ENCODE results near the gene MRPL17.
"Not testable (repeated sequence)": the region's sequence is repeated elsewhere in the genome, so short reads cannot be mapped to it uniquely, and the experiment has no call there.

The MRPL17 gene

GRCh38 chr11:6682936-6683861 lies at the start of gene MRPL17:
TSS of gene MRPL17 (minus strand) at chr11:6683340. CDS start at chr11:6683296, 44 bp downstream.
- peak; percentile 100 for DNase-seq

- DNase-seq: no peak
Measured at GRCh38 chr11:6727971-6728760, 45.0 kb upstream of the MRPL17 start.

DNA sequence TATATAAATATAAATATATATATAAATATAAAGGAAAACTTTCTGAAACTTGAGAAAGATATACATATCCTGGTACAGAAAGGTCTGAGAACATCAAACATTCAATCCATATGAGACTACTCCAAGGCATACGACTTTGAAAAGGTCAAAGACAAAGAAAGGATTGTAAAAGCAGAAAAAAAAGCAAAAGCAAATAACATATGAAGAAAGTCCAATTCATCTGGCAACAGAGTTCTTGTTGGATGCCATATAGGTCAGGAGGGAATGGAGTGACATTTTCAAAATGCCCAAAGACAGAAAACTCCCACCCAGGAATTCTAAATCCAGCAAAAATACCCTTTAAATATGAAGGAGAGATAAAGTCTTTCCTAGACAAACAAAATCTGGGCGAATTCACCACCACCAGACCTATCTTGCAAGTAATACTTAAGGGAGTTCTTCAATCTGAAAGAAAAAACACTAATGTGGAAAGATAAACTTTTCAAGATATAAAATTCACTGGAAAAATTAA lies 42.3 kb upstream of the MRPL17 start:
- no peak for DNase-seq

GRCh38 chr11:6724013-6724412 lies 40.9 kb upstream of the MRPL17 start:
- no peak for DNase-seq

GRCh38 chr11:6721343-6721742 lies 38.2 kb upstream of the MRPL17 start:
- no peak for DNase-seq

DNA sequence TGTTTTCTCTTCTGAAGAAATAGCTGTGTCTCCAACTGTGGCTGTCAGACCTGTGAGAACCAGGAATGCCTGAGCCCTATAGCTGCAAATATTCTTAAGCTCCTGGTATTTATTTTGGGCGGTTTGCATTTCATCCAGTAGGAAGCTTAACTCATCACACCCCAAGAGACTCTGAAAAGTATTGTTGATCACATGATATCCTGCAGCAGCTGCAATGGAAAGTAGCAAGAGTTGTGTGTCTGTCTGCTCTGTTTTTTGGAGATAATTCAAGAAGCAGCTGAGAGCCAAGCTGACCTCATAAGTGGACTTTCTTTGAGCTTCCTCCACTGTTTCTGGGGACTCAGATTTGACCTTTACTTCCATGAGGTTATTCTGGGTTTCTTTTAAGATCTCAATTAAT lies 36.4 kb upstream of the MRPL17 start:
- DNase-seq: no peak

- DNase-seq: no peak
Measured at GRCh38 chr11:6717426-6717825, 34.3 kb upstream of the MRPL17 start.

GRCh38 chr11:6711552-6711951 lies 28.4 kb upstream of the MRPL17 start:
- DNase-seq: peak; percentile 35

GRCh38 chr11:6708876-6709275 lies 25.7 kb upstream of the MRPL17 start:
- no peak for DNase-seq

GRCh38 chr11:6705905-6706535 lies 22.9 kb upstream of the MRPL17 start:
- DNase-seq: peak; percentile 49

- DNase-seq: peak; percentile 44
Measured at GRCh38 chr11:6703247-6704063, 20.3 kb upstream of the MRPL17 start.

DNA sequence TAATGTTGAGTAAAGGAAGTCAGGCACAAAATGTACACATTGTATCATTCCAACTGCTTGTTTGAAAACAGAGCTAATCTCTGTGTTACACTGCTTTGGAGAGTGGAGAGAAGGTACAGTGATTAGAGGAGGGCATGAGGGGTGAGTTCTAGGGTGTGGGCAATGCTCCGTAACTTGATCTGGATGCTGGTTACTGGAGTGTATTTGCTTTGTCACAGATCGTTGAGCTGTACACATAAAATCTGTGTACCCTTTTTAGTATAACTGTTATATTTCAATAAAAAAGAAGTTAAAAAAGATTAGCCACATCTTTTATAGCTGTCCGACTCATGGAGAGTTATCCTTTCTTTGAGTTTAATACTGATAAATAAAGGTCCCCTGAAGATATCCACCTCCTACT lies 18.8 kb upstream of the MRPL17 start:
- DNase-seq: not testable (repeated sequence)

DNA sequence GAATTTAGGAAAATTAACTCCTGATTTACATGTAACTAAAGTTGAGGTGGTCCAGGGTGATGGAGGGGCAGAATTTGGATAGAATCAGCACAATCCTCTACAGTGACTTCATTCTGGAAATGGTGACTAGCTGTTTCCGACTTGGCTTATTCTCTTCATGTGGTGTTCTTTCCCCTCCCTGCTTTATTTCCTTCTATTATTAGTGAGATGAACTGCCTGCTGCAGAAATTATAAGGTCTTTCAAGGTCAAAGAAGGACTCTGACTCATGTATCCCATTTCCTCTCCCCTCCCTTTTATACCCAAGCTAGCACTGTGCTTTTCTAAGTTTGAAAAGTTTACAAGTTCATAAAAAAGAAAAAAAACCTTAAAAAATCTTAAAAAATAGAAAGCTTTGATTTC lies 12.2 kb upstream of the MRPL17 start:
- DNase-seq: peak; percentile 20

DNA sequence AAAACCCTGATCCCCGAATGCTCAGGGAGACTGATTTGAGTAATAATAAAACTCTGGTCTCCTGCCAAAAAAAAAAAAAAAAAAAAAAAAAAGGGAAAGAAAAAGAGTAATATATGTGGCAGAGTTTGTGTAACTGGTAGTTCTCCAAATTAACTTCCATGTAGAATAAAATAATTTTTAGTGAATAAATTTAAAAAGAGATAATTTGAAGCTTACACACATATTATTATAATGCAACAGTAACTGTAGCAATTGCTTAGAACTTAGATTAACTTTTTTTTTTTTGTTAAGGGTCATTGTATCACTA lies 11.0 kb upstream of the MRPL17 start:
- DNase-seq: no peak

- peak; percentile 71 for DNase-seq
Measured at GRCh38 chr11:6693342-6694228, 10.4 kb upstream of the MRPL17 start.

GRCh38 chr11:6692128-6692527 lies 9.0 kb upstream of the MRPL17 start:
- DNase-seq: no peak

- DNase-seq: not testable (repeated sequence)
Measured at GRCh38 chr11:6690431-6691132, 7.4 kb upstream of the MRPL17 start.

- no peak for DNase-seq
Measured at GRCh38 chr11:6687876-6688275, 4.7 kb upstream of the MRPL17 start.

- DNase-seq: no peak
Measured at GRCh38 chr11:6686006-6686405, 2.9 kb upstream of the MRPL17 start.

- DNase-seq: not testable (repeated sequence)
Measured at GRCh38 chr11:6684068-6684467, 928 bp upstream of the MRPL17 start.

- peak; percentile 19 for DNase-seq
Measured at GRCh38 chr11:6682591-6682935, 577 bp downstream of the MRPL17 start.
